ENCODE measurements around the gene POTEI.
"Not testable (repeated sequence)": the region's sequence is repeated elsewhere in the genome, so short reads cannot be mapped to it uniquely, and the experiment has no call there.

Gene POTEI

DNA sequence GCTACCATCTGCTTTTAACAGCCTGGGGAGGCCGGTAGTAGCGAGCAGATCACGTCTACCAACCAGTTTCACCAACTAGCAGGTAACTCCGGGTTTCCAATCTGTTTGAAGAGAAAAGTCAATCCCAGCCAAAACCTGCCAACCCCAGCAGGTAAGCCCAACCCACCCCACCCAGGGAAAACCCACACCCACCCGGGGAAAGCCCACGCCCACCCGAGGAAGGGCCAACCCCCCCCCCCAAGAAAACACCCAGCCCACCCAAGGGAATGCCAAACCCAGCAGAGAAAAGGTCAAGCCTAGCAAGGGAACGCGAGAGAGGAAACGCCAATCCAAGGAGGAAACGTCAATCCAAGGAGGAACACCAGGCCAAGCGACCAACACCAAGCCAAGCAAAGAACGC is at the start of gene POTEI:
POTEI (minus strand) TSS at position 101 of the 400 bp plus-strand sequence; CDS start at position 8, 93 bp downstream.
- DNase-seq (ENCODE audit: low read depth in 2 of 3, low spot score in 1 of 3), result not testable (repeated sequence)

DNA sequence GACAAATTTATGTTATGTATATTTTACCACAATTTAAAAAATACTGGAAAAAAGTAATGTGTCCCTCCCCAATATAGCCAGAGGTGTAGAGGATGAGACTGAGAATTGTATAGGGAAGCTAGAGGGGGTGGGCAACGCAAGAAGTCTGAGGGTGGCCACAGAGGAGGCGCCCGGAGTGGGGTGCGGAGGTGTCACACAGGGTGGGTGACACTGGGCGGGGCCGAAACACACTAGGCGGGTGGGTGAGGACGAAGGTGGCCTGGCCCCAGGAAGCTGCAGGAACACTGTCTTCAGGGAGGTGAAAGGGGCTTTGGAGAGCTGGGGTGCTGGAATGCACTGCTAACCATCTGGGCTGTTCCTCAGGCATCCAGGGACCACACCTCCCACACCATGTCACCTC is 47.3 kb upstream of the POTEI start:
- not testable (repeated sequence) for DNase-seq (ENCODE audit: low read depth in 2 of 3, low spot score in 1 of 3)

- DNase-seq (ENCODE audit: low read depth in 2 of 3, low spot score in 1 of 3), result not testable (repeated sequence)
Observed at GRCh38 chr2:130554178-130554577, 45.0 kb upstream of the POTEI start.

DNA sequence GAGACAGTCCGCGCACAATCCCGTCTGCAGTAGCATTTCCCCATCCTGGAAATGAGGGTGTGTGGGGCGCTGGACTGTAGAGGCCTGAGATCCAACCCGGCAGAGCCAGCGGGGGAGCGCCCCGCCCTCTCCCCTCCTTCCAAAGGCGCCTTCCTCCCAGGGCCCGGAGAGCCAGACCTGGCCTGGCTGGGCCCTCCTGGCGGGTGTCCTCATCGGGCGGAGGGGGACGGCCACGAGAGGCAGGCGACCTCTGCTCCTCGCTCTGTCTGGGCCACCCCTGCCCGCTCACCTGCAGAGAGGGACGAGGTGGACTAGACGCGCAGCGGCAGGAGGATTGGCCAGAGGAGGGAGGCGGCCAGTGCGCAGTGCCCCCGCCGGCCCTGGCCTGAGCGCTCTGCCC is 40.3 kb upstream of the POTEI start:
- DNase-seq (ENCODE audit: low read depth in 2 of 3, low spot score in 1 of 3), result not testable (repeated sequence)

DNA sequence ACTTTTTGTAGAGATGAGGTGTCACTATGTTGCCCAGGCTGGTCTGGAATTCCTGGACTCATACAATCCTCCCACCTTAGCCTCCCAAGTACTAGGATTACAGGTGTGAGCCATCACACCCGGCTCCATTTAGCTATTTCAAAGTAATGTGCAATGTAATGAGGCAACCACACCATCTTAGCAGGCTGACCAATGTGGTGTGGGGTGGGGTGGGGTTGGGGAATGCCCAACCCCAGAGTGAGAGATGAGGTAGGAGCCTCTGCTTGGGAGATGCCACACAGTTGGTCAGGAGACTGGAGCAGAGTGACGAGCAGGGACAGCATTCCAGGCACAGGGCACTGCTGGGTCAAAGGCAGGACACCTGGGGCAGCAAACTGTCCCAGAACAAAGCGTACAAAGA is 39.3 kb upstream of the POTEI start:
- DNase-seq (ENCODE audit: low read depth in 2 of 3, low spot score in 1 of 3), result not testable (repeated sequence)

DNA sequence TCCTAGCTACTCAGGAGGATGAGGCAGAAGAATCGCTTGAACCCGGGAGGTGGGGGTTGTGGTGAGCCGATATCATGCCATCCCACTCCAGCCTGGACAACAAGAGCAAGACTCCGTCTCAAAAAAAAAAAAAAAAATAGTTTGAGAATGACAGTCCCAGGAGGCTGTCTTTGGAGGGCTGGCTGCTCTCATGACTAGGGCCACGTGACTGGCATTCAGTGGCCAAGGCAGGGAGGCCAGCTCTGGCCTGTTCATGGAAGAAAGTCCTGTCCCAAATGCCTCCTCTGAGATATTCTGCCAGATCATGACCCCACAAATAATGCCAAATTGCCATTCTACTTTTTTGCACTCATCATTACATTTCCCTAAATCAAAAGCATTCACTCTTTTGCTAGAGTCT is 35.9 kb upstream of the POTEI start:
- not testable (repeated sequence) for DNase-seq (ENCODE audit: low read depth in 2 of 3, low spot score in 1 of 3)

DNA sequence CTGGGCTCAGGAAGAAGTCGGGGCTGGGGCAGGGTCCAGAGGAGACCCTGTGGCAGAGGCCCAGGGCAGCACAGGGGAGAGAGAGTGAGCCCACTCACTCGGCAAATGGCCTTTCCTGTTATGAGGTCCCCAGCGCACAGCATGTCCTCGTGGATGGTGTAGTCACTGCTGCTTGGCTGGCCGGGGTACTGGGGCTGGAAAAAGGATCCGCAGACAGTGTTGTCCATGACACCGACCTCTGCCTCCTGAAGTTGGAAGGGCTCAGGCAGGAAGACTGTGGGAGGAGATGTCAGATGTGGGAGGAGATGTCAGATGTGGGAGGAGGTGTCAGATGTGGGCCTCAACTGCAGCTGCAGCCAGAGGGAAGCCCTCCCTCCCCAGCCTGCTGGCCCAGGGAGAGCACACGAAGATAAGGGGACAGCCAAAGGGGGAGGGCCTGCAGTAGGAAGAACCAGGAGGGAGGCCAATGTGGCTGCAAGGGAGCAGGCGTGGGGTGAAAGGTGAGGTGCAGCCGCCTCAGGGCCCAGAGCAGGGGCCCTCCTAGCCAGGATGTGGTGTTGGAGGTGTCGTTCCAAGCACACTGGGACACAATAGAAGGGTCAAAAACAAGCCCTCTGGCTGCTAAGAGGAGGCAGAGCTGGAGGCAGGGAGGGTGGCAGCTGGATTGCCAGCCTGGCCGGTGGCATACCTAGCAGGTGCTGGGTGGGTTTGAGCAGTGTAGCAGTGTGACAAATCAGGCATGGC is 34.8 kb upstream of the POTEI start:
- not testable (repeated sequence) for DNase-seq (ENCODE audit: low read depth in 2 of 3, low spot score in 1 of 3)

GRCh38 chr2:130542789-130543188 is 33.7 kb upstream of the POTEI start:
- DNase-seq (ENCODE audit: low read depth in 2 of 3, low spot score in 1 of 3), result not testable (repeated sequence)

- DNase-seq (ENCODE audit: low read depth in 2 of 3, low spot score in 1 of 3), result not testable (repeated sequence)
Observed at GRCh38 chr2:130538271-130538670, 29.1 kb upstream of the POTEI start.

DNA sequence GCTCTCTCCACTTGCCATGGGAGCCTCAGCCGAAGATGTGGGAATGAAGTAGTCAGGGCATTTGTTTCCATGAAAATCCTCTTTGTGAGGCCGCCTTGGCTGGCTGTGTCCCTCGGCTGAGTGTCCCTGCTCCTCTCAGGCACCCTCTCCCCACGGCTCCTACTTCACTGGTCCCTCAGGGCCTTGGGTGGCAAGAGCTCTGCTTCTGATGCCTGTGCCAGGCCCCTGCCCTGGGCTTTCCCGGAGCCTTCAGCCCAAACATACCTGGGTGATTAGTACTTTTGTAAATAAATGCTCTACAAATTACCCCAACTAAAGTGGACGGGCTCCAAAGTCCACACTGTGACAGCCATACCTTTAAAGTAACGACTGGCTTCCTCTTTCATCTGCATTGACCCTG is 27.5 kb upstream of the POTEI start:
- not testable (repeated sequence) for DNase-seq (ENCODE audit: low read depth in 2 of 3, low spot score in 1 of 3)

- not testable (repeated sequence) for DNase-seq (ENCODE audit: low read depth in 2 of 3, low spot score in 1 of 3)
Observed at GRCh38 chr2:130531672-130532071, 22.5 kb upstream of the POTEI start.

DNA sequence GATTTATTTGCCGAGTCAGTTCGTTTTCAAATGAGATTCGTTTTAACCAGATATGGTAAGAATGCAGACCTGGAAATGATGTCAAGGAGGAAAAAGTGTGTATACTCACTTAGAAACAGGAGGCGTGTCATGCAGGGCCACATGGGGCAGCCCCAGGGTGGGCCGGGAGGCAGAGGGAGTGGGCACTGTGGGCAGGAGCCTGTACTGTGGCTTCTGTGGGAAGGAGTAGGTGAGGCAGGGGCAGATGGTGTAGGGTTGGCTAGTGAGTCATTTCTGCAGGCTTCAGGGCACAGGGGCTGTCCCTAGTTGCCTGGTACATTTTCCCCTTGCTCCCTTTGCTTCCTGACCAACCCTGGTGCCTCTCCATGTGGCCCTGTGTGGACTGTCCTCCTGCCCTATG is 22.1 kb upstream of the POTEI start:
- DNase-seq (ENCODE audit: low read depth in 2 of 3, low spot score in 1 of 3), result not testable (repeated sequence)

DNA sequence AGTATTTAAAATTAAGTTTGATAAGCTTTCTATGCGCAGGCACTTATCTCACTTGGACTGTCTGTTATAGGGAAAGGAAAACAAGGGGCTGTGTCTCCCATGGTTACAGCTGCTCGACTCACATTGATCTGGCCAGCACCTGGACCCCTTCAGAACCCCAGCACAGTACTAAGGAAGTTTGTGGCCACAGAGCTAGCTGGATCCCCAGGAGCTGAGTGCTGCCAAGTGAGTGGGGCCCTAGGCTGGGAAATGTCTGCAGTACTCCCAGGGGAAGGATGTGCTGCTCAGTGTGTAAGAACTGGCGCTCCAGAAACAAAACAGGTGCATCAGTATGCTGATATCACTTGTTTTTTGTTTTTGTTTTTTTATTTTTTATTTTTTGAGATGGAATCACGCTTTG is 21.1 kb upstream of the POTEI start:
- DNase-seq (ENCODE audit: low read depth in 2 of 3, low spot score in 1 of 3), result not testable (repeated sequence)

- DNase-seq (ENCODE audit: low read depth in 2 of 3, low spot score in 1 of 3), result not testable (repeated sequence)
Observed at GRCh38 chr2:130529545-130529944, 20.4 kb upstream of the POTEI start.

GRCh38 chr2:130527365-130527967 is 18.3 kb upstream of the POTEI start:
- DNase-seq (ENCODE audit: low read depth in 2 of 3, low spot score in 1 of 3), result not testable (repeated sequence)

DNA sequence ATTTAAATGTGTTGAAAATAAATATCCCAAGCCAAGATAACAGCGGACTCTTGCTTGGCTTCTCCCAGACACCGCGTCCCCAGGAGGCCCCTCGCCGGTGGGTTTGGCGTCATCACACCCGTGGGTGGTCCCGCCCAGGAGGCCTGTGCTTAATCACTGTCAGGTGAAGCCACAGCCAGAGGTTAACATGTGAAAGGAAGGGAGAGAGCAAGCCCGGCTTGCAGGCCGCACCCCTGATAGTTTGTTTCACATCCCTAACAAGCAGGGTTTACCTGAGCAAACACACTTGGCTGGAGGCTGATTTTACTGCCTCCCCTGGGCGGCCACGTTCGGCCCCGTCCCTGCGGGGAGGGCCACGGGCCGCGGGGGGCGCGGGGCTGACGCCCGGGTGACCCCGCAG is 13.3 kb upstream of the POTEI start:
- not testable (repeated sequence) for DNase-seq (ENCODE audit: low read depth in 2 of 3, low spot score in 1 of 3)

DNA sequence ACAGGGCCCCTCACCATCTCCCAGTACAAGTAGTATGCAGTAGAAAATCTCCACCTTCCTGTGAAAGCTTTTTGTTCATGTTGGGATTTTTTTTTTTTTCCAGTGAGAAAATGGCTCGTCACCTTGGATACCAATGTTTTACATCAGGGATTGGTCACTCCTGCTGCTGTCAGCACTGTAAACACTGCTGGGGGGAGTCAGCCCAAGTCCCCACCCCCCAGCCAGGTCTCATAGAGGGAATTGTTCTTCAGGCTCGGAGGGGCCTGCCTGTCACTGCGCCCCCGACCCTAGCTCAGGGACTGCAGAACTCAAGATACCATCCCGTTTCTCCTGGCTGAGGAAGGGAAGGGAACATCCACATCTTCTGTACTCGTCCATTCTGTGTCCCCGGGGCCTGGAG is 11.9 kb upstream of the POTEI start, which contains the start of gene CFC1B:
CFC1B (plus strand) TSS at position 231 of the 400 bp plus-strand sequence. CDS start 263 bp downstream, outside the sequence.
- not testable (repeated sequence) for DNase-seq (ENCODE audit: low read depth in 2 of 3, low spot score in 1 of 3)

DNA sequence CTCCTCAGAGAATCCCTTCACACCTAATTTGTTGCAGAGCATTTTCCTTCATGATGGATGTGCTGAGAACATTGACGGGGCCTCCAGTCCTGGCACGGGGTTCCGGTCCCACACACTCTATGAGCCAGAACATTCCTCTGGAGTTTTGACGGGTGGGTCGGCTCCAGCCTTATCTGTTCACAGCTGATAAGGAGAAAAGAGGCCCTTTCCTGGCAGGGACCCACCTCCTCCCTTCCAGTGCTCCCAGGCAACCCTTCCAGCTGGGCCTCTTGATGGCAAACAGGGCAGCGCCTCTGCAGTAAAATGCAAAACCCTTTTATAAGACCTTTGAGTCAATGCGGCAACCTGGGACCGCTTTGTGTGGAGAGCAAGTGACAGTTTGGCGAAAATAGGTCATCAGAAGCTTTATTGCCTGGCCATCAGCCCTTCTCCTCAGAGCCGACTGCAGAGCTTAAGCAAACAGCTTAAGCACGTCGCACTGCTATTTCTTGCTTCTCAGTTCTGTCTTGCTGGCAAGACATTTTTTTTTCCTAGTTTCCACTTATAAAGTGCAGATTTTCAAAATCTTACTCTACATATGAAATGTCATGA is 9.5 kb upstream of the POTEI start:
- not testable (repeated sequence) for DNase-seq (ENCODE audit: low read depth in 2 of 3, low spot score in 1 of 3)

DNA sequence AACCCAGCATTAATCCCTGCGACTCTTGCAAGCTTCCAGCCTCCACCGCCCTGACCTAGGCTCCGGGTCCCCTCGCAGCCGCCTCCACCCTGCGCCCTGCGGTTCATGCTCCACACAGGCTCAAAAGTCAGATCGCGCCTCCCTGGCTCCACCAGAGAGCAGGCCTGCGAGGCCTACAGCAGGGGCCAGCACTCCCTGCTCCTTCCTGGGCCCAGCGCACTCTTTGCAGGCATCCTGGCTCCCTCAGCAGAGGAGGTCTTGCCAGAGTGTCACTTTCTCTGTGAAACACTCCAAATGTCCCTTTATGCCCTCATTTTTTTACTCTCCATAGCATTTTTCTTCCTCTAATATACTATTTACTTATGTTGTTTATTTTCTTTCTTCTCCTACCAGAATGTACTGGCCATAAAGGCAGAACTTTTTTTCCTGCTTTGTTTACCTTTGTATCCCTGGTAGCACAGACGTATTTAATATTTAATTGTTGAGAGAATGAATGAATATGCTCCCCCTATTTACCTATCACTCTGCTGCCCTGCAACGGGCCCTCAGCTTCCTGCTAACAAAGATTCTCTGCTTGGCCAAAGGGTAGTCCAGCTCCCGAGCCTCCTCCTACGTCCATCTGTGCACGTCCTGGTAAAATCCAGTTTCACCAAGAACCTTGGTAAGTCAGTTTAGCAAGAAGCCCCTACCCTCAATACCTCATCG is 2.8 kb upstream of the POTEI start:
- not testable (repeated sequence) for DNase-seq (ENCODE audit: low read depth in 2 of 3, low spot score in 1 of 3)

- not testable (repeated sequence) for DNase-seq (ENCODE audit: low read depth in 2 of 3, low spot score in 1 of 3)
Observed at GRCh38 chr2:130510807-130511746, 1.9 kb upstream of the POTEI start.
